HL-60/S4 (cell line): Measurements from ENCODE around the gene MRPL4.

Experiments
- in situ Hi-C: fragments of 300-500 bp; cut with MboI; formaldehyde crosslinking; loops from 2 replicates; pipeline ENCODE4 v1.14.3; 2022; ENCODE audit warnings: low sequenced_read_pairs

The MRPL4 gene

GRCh38 chr19:10309423-10309822 is 57.4 kb downstream of the MRPL4 start, which contains the start of gene ZGLP1:
Gene ZGLP1, minus strand, starts transcription at chr19:10309815.
- in situ Hi-C loops = no loop called here
